SU-DHL-6 (cell line): ENCODE measurements around the gene RNF186.

Experiments used
- H2AFZ ChIP-seq: fragments of 200-600 bp; sonication (generic); 2 replicates; pipeline ENCODE4 v1.6.1; 2014; ENCODE audit warnings: low read depth, mild to moderate bottlenecking, moderate library complexity, mixed read lengths, antibody characterized with exemption, low read length; ENCODE audit not compliant: severe bottlenecking
- H3F3A ChIP-seq: fragments of 200-600 bp; shearing (Covaris generic); 2 replicates; pipeline ENCODE4 v1.6.0; 2016; ENCODE audit warnings: antibody characterized with exemption, mild to moderate bottlenecking; ENCODE audit not compliant: insufficient read depth
- H3K27ac ChIP-seq: fragments of 200-600 bp; sonication (generic); 2 replicates; pipeline ENCODE4 v1.5.1; 2016; ENCODE audit warnings: low read depth, mild to moderate bottlenecking, low read length, moderate library complexity, mixed read lengths
- H3K27me3 ChIP-seq: fragments of 200-600 bp; sonication (generic), shearing (Covaris generic); 2 replicates; pipeline ENCODE4 v1.6.0; 2014; ENCODE audit warnings: mild to moderate bottlenecking, low read length
- H3K36me3 ChIP-seq: fragments of 200-600 bp; sonication (generic); 2 replicates; pipeline ENCODE4 v1.6.1; 2014; ENCODE audit warnings: mild to moderate bottlenecking, low read length, mixed read lengths
- H3K4me2 ChIP-seq: fragments of 300-600, 200-600 bp; shearing (Covaris generic), sonication (generic); 2 replicates; pipeline ENCODE4 v1.6.0; 2014; ENCODE audit warnings: low read length, low read depth, mild to moderate bottlenecking; ENCODE audit not compliant: poor library complexity, severe bottlenecking
- H3K4me3 ChIP-seq: fragments of 200-600 bp; sonication (generic); 2 replicates; pipeline ENCODE4 v1.5.1; 2014; ENCODE audit warnings: antibody characterized with exemption, low read length, mild to moderate bottlenecking, mixed read lengths; ENCODE audit not compliant: insufficient read depth, poor library complexity, severe bottlenecking
- H3K79me2 ChIP-seq: fragments of 200-600 bp; sonication (generic); 2 replicates; pipeline ENCODE4 v1.6.1; 2014; ENCODE audit warnings: mild to moderate bottlenecking, low read length, moderate library complexity; ENCODE audit not compliant: insufficient read depth
- H3K9ac ChIP-seq: fragments of 200-600 bp; sonication (generic); 2 replicates; pipeline ENCODE4 v1.7.0; 2014; ENCODE audit warnings: mild to moderate bottlenecking, low read length
- H3K9me2 ChIP-seq: fragments of 200-600 bp; sonication (generic); replicated peaks from 2 replicates; pipeline ENCODE4 v1.6.1; 2014; ENCODE audit warnings: low read length; ENCODE audit not compliant: insufficient read depth
- H3K9me3 ChIP-seq: fragments of 200-600 bp; sonication (generic); 2 replicates; pipeline ENCODE4 v1.6.1; 2014; ENCODE audit warnings: low read length, mixed read lengths; ENCODE audit not compliant: insufficient read depth
- H4K20me1 ChIP-seq: fragments of 200-600 bp; sonication (generic); 2 replicates; pipeline ENCODE4 v1.6.1; 2014; ENCODE audit warnings: low read depth, mild to moderate bottlenecking, antibody characterized with exemption, low read length, moderate library complexity, mixed read lengths
- CTCF ChIP-seq: fragments of 200-600 bp; sonication (generic); IDR thresholded peaks from one replicate; pipeline ENCODE4 v1.5.1; 2017; ENCODE audit warnings: antibody characterized with exemption, mild to moderate bottlenecking, low read length, moderate library complexity; ENCODE audit not compliant: insufficient read depth, poor library complexity, severe bottlenecking
- EZH2phosphoT487 ChIP-seq: fragments of 200-600 bp; sonication (generic), shearing (Covaris generic); conservative IDR thresholded peaks from 2 replicates; pipeline ENCODE4 v1.6.1; 2018; ENCODE audit warnings: mild to moderate bottlenecking, antibody characterized with exemption, low read length, moderate library complexity, mixed read lengths

The RNF186 gene

GRCh38 chr1:19861842-19862530, 46.9 kb upstream of the RNF186 start:
- no peaks in the 10 kb centered on the region for H3K27me3 ChIP-seq
- H3K79me2 ChIP-seq = no peaks in the 10 kb centered on the region
- no peaks in the 10 kb centered on the region for H3K9me3 ChIP-seq
- no peak overlapping the region for H3K4me2 ChIP-seq
- no peaks in the 10 kb centered on the region for H3F3A ChIP-seq
- H3K4me3 ChIP-seq = no peak overlapping the region
- H3K27ac ChIP-seq = no peak overlapping the region
- no peak overlapping the region for H2AFZ ChIP-seq
- H4K20me1 ChIP-seq = no peaks in the 10 kb centered on the region
- H3K36me3 ChIP-seq = no peaks in the 10 kb centered on the region
- H3K9ac ChIP-seq = no peak overlapping the region
- H3K9me2 ChIP-seq = no peaks in the 10 kb centered on the region
- TF ChIP-seq EZH2phosphoT487 (no peak), CTCF (no peak)

- H3K9me2 ChIP-seq = no peaks in the 10 kb centered on the region
- no peak overlapping the region for H3K27ac ChIP-seq
- no peaks in the 10 kb centered on the region for H4K20me1 ChIP-seq
- H3K4me3 ChIP-seq = no peak overlapping the region
- H3K9ac ChIP-seq = no peak overlapping the region
- TF ChIP-seq CTCF (no peak), EZH2phosphoT487 (no peak)
- H3K79me2 ChIP-seq = no peaks in the 10 kb centered on the region
- no peaks in the 10 kb centered on the region for H3K27me3 ChIP-seq
- no peak overlapping the region for H2AFZ ChIP-seq
- H3F3A ChIP-seq = no peaks in the 10 kb centered on the region
- H3K36me3 ChIP-seq = no peaks in the 10 kb centered on the region
- H3K9me3 ChIP-seq = no peaks in the 10 kb centered on the region
- H3K4me2 ChIP-seq = no peak overlapping the region
Measured at GRCh38 chr1:19861034-19861433, 46.0 kb upstream of the RNF186 start.

GRCh38 chr1:19860418-19860817, 45.3 kb upstream of the RNF186 start:
- Histone ChIP-seq H3K27ac (no peak overlapping the region), H3F3A (no peaks in the 10 kb centered on the region), H3K27me3 (no peaks in the 10 kb centered on the region), H3K9me2 (no peaks in the 10 kb centered on the region), H3K79me2 (no peaks in the 10 kb centered on the region), H4K20me1 (no peaks in the 10 kb centered on the region), H3K4me3 (no peak overlapping the region), H2AFZ (no peak overlapping the region), H3K4me2 (no peak overlapping the region), H3K9ac (no peak overlapping the region), H3K9me3 (no peaks in the 10 kb centered on the region), H3K36me3 (no peaks in the 10 kb centered on the region)
- TF ChIP-seq EZH2phosphoT487 = no peak
- no peak for TF ChIP-seq CTCF
